ENCODE measurements around the gene CATSPERE.
A peak's percentile ranks its signal among the peaks of the same experiment; 100 is the strongest.

The CATSPERE gene

DNA sequence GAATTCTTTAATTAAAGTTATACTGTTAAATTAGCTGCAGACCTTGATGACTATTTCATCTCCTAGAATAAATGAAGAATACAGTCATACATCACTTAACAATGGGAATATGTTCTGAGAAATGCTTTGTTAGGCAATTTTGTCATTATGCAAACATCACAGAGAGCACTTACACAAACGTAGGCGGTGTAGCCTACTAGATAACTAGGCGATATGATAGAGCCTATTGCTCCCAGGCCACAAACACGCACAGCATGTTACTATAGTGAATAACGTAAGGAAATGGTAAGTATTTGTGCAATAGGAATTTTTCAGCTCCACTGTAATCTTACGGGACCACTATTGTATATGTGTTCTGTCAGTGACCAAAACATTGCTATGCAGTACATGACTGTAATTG, 154.2 kb downstream of the CATSPERE start:
- no peak for DNase-seq
- H3K27ac ChIP-seq (ENCODE audit: insufficient read depth in 1 of 2, low read depth in 1 of 2, low read length in 2 of 2, poor library complexity in 1 of 2, severe bottlenecking in 2 of 2) = no peak overlapping the region
- H3K4me3 ChIP-seq (ENCODE audit: control insufficient read depth in 1 of 7, extremely low read depth in 1 of 7, insufficient read depth in 4 of 7, low read depth in 2 of 7, low read length in 6 of 7) = no peak overlapping the region
- H3K4me1 ChIP-seq (ENCODE audit: control extremely low read depth in 1 of 4, control insufficient read depth in 4 of 4, insufficient read depth in 4 of 4, low read length in 3 of 4) = no peaks in the 10 kb centered on the region
- ChIA-PET CTCF (interaction anchor here (1.2 kb wide), 1 partner anchor 15 kb away, joined by 3 read pairs; no protein-coding TSS in a partner anchor), POLR2A (no interaction called here)
- WGBS (ENCODE audit: insufficient coverage) = 94% methylated on average over 6 of the region's 6 CpGs
- H3K36me3 ChIP-seq (ENCODE audit: control insufficient read depth in 4 of 4, insufficient read depth in 4 of 4, low read length in 3 of 4) = no peaks in the 10 kb centered on the region
- H3K27me3 ChIP-seq (replicated peaks in 2 of 5; ENCODE audit: control insufficient read depth in 4 of 5, insufficient read depth in 5 of 5, low read length in 4 of 5) = no peaks in the 10 kb centered on the region
- H3K9me3 ChIP-seq (ENCODE audit: control extremely low read depth in 1 of 5, control insufficient read depth in 4 of 5, insufficient read depth in 2 of 5, low read depth in 1 of 5, low read length in 4 of 5) = no peaks in the 10 kb centered on the region

DNA sequence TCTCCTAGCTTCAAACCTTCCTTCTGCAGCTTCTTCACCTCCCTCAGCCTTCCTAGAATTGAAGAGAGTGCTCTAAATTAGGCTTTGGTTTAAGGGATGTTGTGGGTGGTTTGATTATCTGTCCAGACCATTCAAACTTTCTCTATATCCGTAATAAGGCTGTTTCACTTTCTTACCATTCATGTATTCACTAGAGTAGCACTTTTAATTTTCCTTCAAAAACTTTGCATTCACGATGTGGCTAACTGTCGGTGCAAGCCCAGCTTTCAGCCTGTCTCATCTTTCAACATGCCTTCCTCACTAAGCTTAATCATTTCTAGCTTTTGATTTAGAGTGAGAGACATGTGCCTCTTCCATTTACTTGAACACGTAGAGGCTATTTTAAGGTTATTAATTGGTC, 165.6 kb downstream of the CATSPERE start:
- H3K27ac ChIP-seq (ENCODE audit: insufficient read depth in 1 of 2, low read depth in 1 of 2, low read length in 2 of 2, poor library complexity in 1 of 2, severe bottlenecking in 2 of 2) = no peak overlapping the region
- no peak overlapping the region for H3K4me3 ChIP-seq (ENCODE audit: control insufficient read depth in 1 of 7, extremely low read depth in 1 of 7, insufficient read depth in 4 of 7, low read depth in 2 of 7, low read length in 6 of 7)
- H3K9me3 ChIP-seq (ENCODE audit: control extremely low read depth in 1 of 5, control insufficient read depth in 4 of 5, insufficient read depth in 2 of 5, low read depth in 1 of 5, low read length in 4 of 5) = peaks cover 0 to 4% (median 0%) of the 10 kb centered on the region in 5 experiments
- CTCF ChIA-PET = no interaction called here
- no peaks in the 10 kb centered on the region for H3K27me3 ChIP-seq (replicated peaks in 2 of 5; ENCODE audit: control insufficient read depth in 4 of 5, insufficient read depth in 5 of 5, low read length in 4 of 5)
- 100% methylated on average over 1 of the region's 4 CpGs for WGBS (ENCODE audit: insufficient coverage)
- no peaks in the 10 kb centered on the region for H3K4me1 ChIP-seq (ENCODE audit: control extremely low read depth in 1 of 4, control insufficient read depth in 4 of 4, insufficient read depth in 4 of 4, low read length in 3 of 4)
- DNase-seq = no peak
- H3K36me3 ChIP-seq (ENCODE audit: control insufficient read depth in 4 of 4, insufficient read depth in 4 of 4, low read length in 3 of 4) = no peaks in the 10 kb centered on the region
- POLR2A ChIA-PET = no interaction called here

DNA sequence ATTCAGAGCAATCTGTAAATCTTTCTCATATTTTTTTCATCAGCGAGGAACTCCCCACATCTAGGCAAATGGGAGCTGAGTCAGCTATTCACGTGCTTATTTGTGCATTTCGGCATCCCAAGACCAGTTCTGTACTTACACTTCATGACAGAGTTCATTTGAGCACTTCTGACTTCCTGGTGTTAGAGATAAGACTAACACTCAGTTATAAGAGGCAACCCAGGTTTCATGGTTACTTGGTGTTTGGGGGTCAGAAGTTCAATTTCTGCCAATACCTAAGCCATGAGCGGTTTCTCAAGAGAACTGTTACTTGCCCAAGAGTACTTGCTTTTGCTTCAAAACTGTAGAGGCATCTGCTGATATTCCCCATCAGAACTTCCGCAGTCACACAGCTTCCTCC, 167.7 kb downstream of the CATSPERE start:
- Histone ChIP-seq H3K36me3 (ENCODE audit: control insufficient read depth in 4 of 4, insufficient read depth in 4 of 4, low read length in 3 of 4) (no peaks in the 10 kb centered on the region), H3K27me3 (replicated peaks in 2 of 5; ENCODE audit: control insufficient read depth in 4 of 5, insufficient read depth in 5 of 5, low read length in 4 of 5) (no peaks in the 10 kb centered on the region), H3K4me3 (ENCODE audit: control insufficient read depth in 1 of 7, extremely low read depth in 1 of 7, insufficient read depth in 4 of 7, low read depth in 2 of 7, low read length in 6 of 7) (no peak overlapping the region), H3K9me3 (ENCODE audit: control extremely low read depth in 1 of 5, control insufficient read depth in 4 of 5, insufficient read depth in 2 of 5, low read depth in 1 of 5, low read length in 4 of 5) (peaks cover 0 to 11% (median 0%) of the 10 kb centered on the region in 5 experiments), H3K27ac (ENCODE audit: insufficient read depth in 1 of 2, low read depth in 1 of 2, low read length in 2 of 2, poor library complexity in 1 of 2, severe bottlenecking in 2 of 2) (no peak overlapping the region), H3K4me1 (ENCODE audit: control extremely low read depth in 1 of 4, control insufficient read depth in 4 of 4, insufficient read depth in 4 of 4, low read length in 3 of 4) (no peaks in the 10 kb centered on the region)
- 84% methylated on average over 4 of the region's 5 CpGs for WGBS (ENCODE audit: insufficient coverage)
- ChIA-PET CTCF (no interaction called here), POLR2A (no interaction called here)
- peak in 1 of 3 donors; percentile 1 for DNase-seq

DNA sequence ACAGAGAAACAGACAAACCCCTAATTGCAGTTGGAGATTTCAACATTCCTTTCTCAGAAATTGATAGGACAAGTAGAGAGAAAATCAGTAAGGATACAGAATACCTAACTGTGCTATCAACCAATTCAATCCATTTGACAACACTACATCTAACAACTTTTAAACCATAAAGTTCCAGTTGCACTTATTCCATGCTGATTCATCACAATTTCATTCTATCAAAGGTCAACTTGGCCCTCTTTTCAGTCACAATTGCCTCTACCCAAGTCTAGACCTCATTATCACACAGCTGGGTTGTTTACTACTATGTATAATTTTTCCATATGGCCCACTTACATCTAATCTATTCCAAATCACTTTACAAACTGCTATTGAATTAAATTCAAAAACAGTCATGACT, 172.1 kb downstream of the CATSPERE start:
- Histone ChIP-seq H3K4me1 (ENCODE audit: control extremely low read depth in 1 of 4, control insufficient read depth in 4 of 4, insufficient read depth in 4 of 4, low read length in 3 of 4) (no peaks in the 10 kb centered on the region), H3K4me3 (ENCODE audit: control insufficient read depth in 1 of 7, extremely low read depth in 1 of 7, insufficient read depth in 4 of 7, low read depth in 2 of 7, low read length in 6 of 7) (no peak overlapping the region), H3K27ac (ENCODE audit: insufficient read depth in 1 of 2, low read depth in 1 of 2, low read length in 2 of 2, poor library complexity in 1 of 2, severe bottlenecking in 2 of 2) (no peak overlapping the region), H3K27me3 (replicated peaks in 2 of 5; ENCODE audit: control insufficient read depth in 4 of 5, insufficient read depth in 5 of 5, low read length in 4 of 5) (no peaks in the 10 kb centered on the region), H3K9me3 (ENCODE audit: control extremely low read depth in 1 of 5, control insufficient read depth in 4 of 5, insufficient read depth in 2 of 5, low read depth in 1 of 5, low read length in 4 of 5) (peaks cover 0 to 11% (median 0%) of the 10 kb centered on the region in 5 experiments), H3K36me3 (ENCODE audit: control insufficient read depth in 4 of 4, insufficient read depth in 4 of 4, low read length in 3 of 4) (no peaks in the 10 kb centered on the region)
- DNase-seq = no peak
- ChIA-PET POLR2A (no interaction called here), CTCF (no interaction called here)

DNA sequence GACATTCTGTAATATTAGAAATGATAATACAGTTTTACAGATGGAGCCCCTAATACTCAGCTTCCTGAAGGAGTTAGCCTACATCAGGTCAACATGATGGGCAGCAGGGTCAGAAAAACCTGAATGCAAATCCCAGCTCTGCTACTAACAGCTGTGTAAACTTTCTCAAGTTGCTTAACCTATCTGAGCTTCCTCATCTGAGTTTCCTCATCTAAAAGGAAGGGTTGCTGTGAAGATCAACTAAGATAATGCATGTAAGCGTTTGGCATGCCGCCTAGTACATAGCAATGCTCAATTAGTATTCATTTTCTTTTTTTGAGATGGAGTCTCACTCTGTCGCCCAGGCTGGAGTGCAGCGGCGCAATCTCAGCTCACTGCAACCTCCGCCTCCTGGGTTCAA, 173.5 kb downstream of the CATSPERE start:
- WGBS (ENCODE audit: insufficient coverage) = 94% methylated on average over 3 of the region's 6 CpGs
- no peaks in the 10 kb centered on the region for H3K27me3 ChIP-seq (replicated peaks in 2 of 5; ENCODE audit: control insufficient read depth in 4 of 5, insufficient read depth in 5 of 5, low read length in 4 of 5)
- ChIA-PET POLR2A (no interaction called here), CTCF (interaction anchor here (0.9 kb wide), 1 partner anchor 10 kb away, joined by 4 read pairs; no protein-coding TSS in a partner anchor)
- H3K9me3 ChIP-seq (ENCODE audit: control extremely low read depth in 1 of 5, control insufficient read depth in 4 of 5, insufficient read depth in 2 of 5, low read depth in 1 of 5, low read length in 4 of 5) = peaks cover 0 to 11% (median 0%) of the 10 kb centered on the region in 5 experiments
- no peaks in the 10 kb centered on the region for H3K36me3 ChIP-seq (ENCODE audit: control insufficient read depth in 4 of 4, insufficient read depth in 4 of 4, low read length in 3 of 4)
- DNase-seq = no peak
- no peak overlapping the region for H3K27ac ChIP-seq (ENCODE audit: insufficient read depth in 1 of 2, low read depth in 1 of 2, low read length in 2 of 2, poor library complexity in 1 of 2, severe bottlenecking in 2 of 2)
- H3K4me3 ChIP-seq (ENCODE audit: control insufficient read depth in 1 of 7, extremely low read depth in 1 of 7, insufficient read depth in 4 of 7, low read depth in 2 of 7, low read length in 6 of 7) = no peak overlapping the region
- no peaks in the 10 kb centered on the region for H3K4me1 ChIP-seq (ENCODE audit: control extremely low read depth in 1 of 4, control insufficient read depth in 4 of 4, insufficient read depth in 4 of 4, low read length in 3 of 4)

DNA sequence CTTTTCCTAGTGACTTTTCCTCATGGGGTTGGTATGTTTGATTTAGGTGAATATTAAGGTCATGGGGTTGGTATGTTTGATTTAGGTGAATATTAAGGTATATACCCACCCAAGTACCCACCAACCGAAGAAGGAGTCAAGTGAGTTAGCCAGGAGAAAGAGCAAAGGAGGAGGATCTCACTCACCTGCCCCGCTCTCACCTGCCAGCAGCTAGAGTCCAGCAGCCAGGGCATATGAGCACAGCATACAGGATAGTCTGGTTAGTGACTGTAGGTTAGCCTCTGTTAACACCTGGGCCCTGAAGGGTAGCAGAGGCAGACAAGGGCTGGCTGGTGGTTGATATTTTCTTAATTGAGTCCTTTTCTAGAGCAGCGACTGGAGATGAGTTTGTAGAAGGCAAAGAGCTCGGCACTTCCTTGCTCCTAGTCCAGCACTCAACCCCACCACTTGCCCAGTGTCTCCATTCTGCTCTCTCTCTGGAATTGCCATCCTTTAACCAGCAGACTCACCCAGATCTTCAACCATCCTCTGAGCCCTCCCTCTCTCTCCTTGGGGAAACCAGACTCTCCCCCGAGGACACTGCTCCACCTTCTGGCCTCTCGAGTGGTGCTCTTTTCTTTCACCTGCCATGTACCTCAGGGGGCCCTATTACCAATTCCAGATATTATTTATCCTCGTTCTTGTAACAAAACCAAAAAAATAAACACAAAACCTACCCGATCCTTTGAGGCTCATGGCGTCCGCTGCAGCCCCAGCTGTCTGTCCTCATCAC, 175.6 kb downstream of the CATSPERE start:
- Histone ChIP-seq H3K36me3 (ENCODE audit: control insufficient read depth in 4 of 4, insufficient read depth in 4 of 4, low read length in 3 of 4) (no peaks in the 10 kb centered on the region), H3K4me3 (ENCODE audit: control insufficient read depth in 1 of 7, extremely low read depth in 1 of 7, insufficient read depth in 4 of 7, low read depth in 2 of 7, low read length in 6 of 7) (no peak overlapping the region), H3K9me3 (ENCODE audit: control extremely low read depth in 1 of 5, control insufficient read depth in 4 of 5, insufficient read depth in 2 of 5, low read depth in 1 of 5, low read length in 4 of 5) (peaks cover 0 to 7% (median 0%) of the 10 kb centered on the region in 5 experiments), H3K27me3 (replicated peaks in 2 of 5; ENCODE audit: control insufficient read depth in 4 of 5, insufficient read depth in 5 of 5, low read length in 4 of 5) (no peaks in the 10 kb centered on the region), H3K27ac (ENCODE audit: insufficient read depth in 1 of 2, low read depth in 1 of 2, low read length in 2 of 2, poor library complexity in 1 of 2, severe bottlenecking in 2 of 2) (no peak overlapping the region), H3K4me1 (ENCODE audit: control extremely low read depth in 1 of 4, control insufficient read depth in 4 of 4, insufficient read depth in 4 of 4, low read length in 3 of 4) (no peaks in the 10 kb centered on the region)
- ChIA-PET POLR2A (no interaction called here), CTCF (no interaction called here)
- no peak for DNase-seq
- 98% methylated on average over 7 of the region's 10 CpGs for WGBS (ENCODE audit: insufficient coverage)

DNA sequence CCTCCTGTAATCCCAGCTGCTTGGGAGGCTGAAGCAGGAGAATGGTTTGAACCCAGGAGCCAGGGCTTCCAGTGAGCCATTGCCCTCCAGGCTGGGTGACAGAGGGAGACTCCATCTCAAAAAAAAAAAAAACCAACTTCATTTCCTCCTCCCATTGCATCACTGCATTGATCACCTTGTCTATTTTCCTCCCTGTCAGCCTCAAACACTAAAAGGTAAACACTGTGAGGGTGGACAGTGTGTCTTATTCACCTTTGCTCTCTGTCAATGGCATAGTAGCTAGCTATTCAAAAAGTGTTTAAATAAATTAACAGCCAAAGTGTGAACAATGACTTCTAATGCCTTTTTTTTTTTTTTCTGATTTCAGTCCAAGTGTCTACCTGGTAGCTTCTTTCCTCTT, 178.5 kb downstream of the CATSPERE start:
- Histone ChIP-seq H3K27me3 (replicated peaks in 2 of 5; ENCODE audit: control insufficient read depth in 4 of 5, insufficient read depth in 5 of 5, low read length in 4 of 5) (no peaks in the 10 kb centered on the region), H3K27ac (ENCODE audit: insufficient read depth in 1 of 2, low read depth in 1 of 2, low read length in 2 of 2, poor library complexity in 1 of 2, severe bottlenecking in 2 of 2) (no peak overlapping the region), H3K4me1 (ENCODE audit: control extremely low read depth in 1 of 4, control insufficient read depth in 4 of 4, insufficient read depth in 4 of 4, low read length in 3 of 4) (no peaks in the 10 kb centered on the region), H3K36me3 (ENCODE audit: control insufficient read depth in 4 of 4, insufficient read depth in 4 of 4, low read length in 3 of 4) (no peaks in the 10 kb centered on the region), H3K4me3 (ENCODE audit: control insufficient read depth in 1 of 7, extremely low read depth in 1 of 7, insufficient read depth in 4 of 7, low read depth in 2 of 7, low read length in 6 of 7) (no peak overlapping the region), H3K9me3 (ENCODE audit: control extremely low read depth in 1 of 5, control insufficient read depth in 4 of 5, insufficient read depth in 2 of 5, low read depth in 1 of 5, low read length in 4 of 5) (no peaks in the 10 kb centered on the region)
- ChIA-PET CTCF (interaction anchor here (0.8 to 1.5 kb wide), 3 partner anchors 10 to 89 kb away, joined by 3 to 4 read pairs (median 3); no protein-coding TSS in a partner anchor), POLR2A (no interaction called here)
- no peak for DNase-seq
